RWPE1 (cell line): Measurements from ENCODE around the gene PSMD11.
"Not testable (repeated sequence)": the region's sequence is repeated elsewhere in the genome, so short reads cannot be mapped to it uniquely, and the experiment has no call there.

Experiments used
- CTCF ChIA-PET: fragments of 350-600 bp; sonication (Branson Sonifier 250); formaldehyde crosslinking; extraction: SDS; loops from one replicate; lab custom pipeline; 2021; lab: Yijun Ruan, JAX
- POLR2A ChIA-PET: fragments of 400-600 bp; formaldehyde crosslinking; extraction: SDS; loops from one replicate; lab custom pipeline; 2020; ENCODE audit warnings: antibody characterized with exemption; ENCODE audit not compliant: low non-redundant PET; lab: Yijun Ruan, JAX
- DNase-seq: peaks from one replicate; pipeline ENCODE4 v3.0.0; 2012; ENCODE audit warnings: low spot score
- H3K27ac ChIP-seq: fragments of 450-650 bp; 2 replicates; pipeline ENCODE4 v1.5.1; 2017
- TF ChIP-seq, protein P1 (sequence below): fragments of 450-650 bp; conservative IDR thresholded peaks from 2 replicates; pipeline ENCODE4 v1.5.1; 2017; ENCODE audit warnings: low read depth, mild to moderate bottlenecking

The PSMD11 gene

DNA sequence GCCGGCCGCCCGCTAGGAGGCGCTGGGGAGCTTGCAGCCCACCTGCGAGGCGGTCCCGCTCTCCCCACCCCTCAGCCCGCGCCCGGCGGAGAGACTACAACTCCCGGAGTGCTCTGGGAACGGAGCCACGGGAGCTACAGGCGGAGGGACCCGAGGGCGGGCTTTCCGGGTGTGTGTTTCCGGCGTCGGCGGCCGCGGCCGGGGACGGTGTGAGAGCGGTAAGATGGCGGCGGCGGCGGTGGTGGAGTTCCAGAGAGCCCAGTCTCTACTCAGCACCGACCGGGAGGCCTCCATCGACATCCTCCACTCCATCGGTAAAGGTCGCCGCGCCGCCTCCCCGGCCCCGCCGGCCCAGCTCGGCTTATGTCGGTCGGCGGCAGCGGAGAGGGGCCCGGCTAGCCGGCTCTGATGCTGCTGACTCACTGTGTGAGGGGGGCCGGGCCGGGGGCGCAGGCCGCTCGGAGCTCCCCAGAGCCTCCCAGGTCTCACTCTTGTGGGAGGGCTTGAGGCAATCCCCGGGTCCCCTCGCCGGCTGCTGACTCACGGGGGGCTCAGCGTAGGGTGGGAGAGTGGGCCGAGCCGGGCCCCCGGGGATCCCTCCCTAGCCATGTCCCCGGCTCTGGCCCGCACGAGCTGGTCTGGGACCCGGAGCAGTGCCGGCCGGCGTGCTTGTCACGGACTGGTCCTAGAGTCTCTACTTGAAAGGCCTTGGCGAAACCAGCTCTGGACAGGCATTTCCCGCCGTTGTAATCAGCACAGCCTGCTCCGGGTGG is at the start of gene PSMD11:
PSMD11 (plus strand) TSS at position 210 of the 773 bp plus-strand sequence; CDS start at position 224, 14 bp downstream.
- H3K27ac ChIP-seq: peak within 1 kb of the TSS; percentile 81
- TF ChIP-seq, protein P1, sequence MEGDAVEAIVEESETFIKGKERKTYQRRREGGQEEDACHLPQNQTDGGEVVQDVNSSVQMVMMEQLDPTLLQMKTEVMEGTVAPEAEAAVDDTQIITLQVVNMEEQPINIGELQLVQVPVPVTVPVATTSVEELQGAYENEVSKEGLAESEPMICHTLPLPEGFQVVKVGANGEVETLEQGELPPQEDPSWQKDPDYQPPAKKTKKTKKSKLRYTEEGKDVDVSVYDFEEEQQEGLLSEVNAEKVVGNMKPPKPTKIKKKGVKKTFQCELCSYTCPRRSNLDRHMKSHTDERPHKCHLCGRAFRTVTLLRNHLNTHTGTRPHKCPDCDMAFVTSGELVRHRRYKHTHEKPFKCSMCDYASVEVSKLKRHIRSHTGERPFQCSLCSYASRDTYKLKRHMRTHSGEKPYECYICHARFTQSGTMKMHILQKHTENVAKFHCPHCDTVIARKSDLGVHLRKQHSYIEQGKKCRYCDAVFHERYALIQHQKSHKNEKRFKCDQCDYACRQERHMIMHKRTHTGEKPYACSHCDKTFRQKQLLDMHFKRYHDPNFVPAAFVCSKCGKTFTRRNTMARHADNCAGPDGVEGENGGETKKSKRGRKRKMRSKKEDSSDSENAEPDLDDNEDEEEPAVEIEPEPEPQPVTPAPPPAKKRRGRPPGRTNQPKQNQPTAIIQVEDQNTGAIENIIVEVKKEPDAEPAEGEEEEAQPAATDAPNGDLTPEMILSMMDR: peak; percentile 95
- DNase-seq: peak; percentile 98
- ChIA-PET CTCF (interaction anchor here (0.5 to 1.8 kb wide), 7 partner anchors 18 to 416 kb away, joined by 3 to 6 read pairs (median 3); partner anchors contain the start of gene C17orf75), POLR2A (no interaction called here)

DNA sequence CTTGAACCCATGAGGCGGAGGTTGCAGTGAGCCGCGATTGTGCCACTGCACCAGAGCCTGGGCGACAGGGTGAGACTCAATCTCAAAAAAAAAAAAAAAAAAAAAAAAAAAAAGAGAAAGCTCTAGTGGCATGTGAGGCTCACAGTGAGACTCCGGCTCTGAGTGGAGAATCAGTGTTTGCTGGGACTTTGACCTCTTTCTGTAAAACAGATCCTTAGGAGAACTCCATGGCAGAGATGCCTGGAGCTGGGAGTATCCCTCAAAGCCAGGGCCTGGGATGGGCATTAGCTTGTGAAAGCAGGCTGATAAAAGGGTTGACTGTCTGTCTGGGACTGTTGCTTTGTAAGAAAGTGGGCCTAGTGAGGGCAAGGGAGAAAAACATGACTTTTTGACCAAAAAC is 48.0 kb upstream of the PSMD11 start:
- POLR2A ChIA-PET: interaction anchor here (0.7 kb wide), 2 partner anchors 10 to 87 kb away, joined by 3 to 6 read pairs; no protein-coding TSS in a partner anchor
- DNase-seq: no peak
- TF ChIP-seq, protein P1: no peak
- H3K27ac ChIP-seq: no peak overlapping the region
- CTCF ChIA-PET: no interaction called here

DNA sequence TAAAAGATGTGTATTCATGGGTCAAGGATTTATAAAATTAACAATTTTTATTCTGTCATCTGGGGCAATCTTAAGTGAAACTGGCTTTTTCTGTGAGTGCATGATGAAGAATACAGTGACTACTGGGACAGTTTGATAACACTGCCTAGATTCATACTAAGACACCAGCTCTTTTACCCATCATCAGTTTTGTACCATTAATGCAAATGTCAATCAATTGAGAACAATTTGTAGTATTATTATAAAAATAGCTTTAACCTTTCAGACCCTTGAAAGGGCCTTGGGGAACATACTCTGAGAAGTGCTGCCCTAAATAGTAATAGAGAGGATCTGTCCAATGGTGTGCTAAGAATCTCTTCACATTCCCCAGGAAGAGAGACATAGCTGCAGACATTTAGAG is 45.4 kb upstream of the PSMD11 start:
- DNase-seq: no peak
- POLR2A ChIA-PET: no interaction called here
- no peak overlapping the region for H3K27ac ChIP-seq
- CTCF ChIA-PET: no interaction called here
- TF ChIP-seq, protein P1: no peak

DNA sequence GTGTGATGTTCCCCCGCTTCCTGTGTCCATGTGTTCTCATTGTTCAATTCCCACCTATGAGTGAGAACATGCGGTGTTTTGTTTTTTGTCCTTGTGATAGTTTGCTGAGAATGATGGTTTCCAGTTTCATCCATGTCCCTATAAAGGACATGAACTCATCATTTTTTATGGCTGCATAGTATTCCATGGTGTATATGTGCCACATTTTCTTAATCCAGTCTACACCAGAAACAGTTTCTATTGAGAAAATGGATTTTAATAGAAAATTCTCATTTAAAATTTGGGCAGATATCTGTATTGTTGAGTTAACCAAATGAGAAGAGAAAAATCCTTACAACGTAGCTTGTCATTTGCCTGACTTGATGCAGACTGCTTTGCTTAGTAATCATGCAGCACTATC is 34.2 kb upstream of the PSMD11 start:
- H3K27ac ChIP-seq, CTCF ChIA-PET, POLR2A ChIA-PET, DNase-seq: not testable (repeated sequence)

DNA sequence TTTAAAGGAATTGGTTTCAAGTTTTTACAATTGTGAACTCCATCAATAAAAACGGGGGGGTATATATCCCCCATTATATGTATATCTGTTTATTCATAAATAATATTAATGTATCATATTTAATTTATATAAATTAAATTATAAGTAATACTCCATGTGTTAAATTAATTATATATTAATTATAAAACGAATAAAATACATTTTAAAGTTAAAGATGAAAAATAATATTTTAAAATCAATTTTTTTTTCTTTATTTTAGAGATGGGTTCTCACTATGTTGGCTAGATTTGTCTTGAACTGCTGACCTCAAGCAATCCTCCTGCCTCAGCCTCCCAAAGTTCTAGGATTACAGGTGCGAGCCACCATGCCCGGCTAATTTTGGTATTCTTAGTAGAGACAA is 17.4 kb upstream of the PSMD11 start:
- TF ChIP-seq, protein P1: no peak
- H3K27ac ChIP-seq: no peak overlapping the region
- POLR2A ChIA-PET: no interaction called here
- no peak for DNase-seq
- CTCF ChIA-PET: no interaction called here

DNA sequence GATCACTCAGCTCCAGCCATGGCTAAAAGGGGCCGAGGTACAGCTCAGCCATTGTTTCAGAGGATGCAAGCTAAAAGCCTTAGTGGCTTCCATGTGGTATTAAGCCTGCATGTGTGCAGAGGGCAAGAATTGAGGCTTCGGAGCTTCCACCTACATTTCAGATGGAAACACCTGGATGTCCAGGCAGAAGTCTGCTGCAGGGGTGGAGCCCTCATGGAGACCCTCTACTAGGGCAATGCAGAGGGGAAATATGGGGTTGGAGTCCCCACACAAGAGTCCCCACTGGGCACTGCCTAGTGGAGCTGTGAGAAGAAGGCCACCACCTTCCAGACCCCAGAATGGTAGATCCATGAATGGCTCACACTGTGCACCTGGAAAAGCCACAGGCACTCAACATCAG is 14.7 kb upstream of the PSMD11 start:
- no peak overlapping the region for H3K27ac ChIP-seq
- CTCF ChIA-PET: interaction anchor here (0.7 kb wide), 1 partner anchor 12 kb away, joined by 3 read pairs; no protein-coding TSS in a partner anchor
- POLR2A ChIA-PET: no interaction called here
- TF ChIP-seq, protein P1: no peak
- DNase-seq: no peak

DNA sequence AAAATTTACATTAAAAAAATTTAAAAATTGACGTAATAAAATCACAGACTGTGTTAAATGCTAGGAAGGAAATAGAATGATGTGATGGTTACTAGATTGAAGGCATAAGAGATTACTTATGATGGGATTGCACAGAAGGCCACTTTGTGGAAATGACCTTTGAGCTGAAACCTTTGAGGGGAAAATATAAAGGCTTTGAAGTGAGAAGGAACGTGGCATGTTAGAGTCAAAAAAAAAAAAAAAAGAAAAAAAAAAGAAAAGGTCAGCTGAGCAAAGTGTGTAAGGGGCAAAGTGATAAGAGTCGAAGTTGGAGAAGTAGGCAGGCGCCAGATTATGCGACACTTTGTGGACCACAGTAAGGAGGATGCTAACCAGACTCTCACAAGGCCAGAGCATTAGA is 3.6 kb upstream of the PSMD11 start:
- no peak overlapping the region for H3K27ac ChIP-seq
- ChIA-PET CTCF (interaction anchor here (0.7 kb wide), 1 partner anchor 176 kb away, joined by 3 read pairs; no protein-coding TSS in a partner anchor), POLR2A (no interaction called here)
- TF ChIP-seq, protein P1: no peak
- no peak for DNase-seq
